GM23338 (cell line): ENCODE data around the gene PID1. TPM values are rescaled to one million over a fixed set of nuclear protein-coding genes. Genes with fewer than 3 reads are reported as not detected.

ENCODE experiments used
- ATAC-seq: fragments of 200-7000 bp; cut with Tn5 transposase; 3 replicates; pipeline ENCODE4 v1.9.1; 2020
- DNase-seq: peaks from one replicate; pipeline ENCODE4 v3.0.0-alpha.2; 2015; ENCODE audit warnings: low spot score
- H2AFZ ChIP-seq: fragments of 200-600 bp; sonication (generic); 2 replicates; pipeline ENCODE4 v1.8.0; 2016; ENCODE audit warnings: antibody characterized with exemption, mild to moderate bottlenecking, moderate library complexity
- H3F3A ChIP-seq: fragments of 200-600 bp; sonication (generic); replicated peaks from 2 replicates; pipeline ENCODE4 v1.8.0; 2017; ENCODE audit warnings: antibody characterized with exemption, mixed run types, low read depth
- H3K27ac ChIP-seq: fragments of 200-600 bp; sonication (generic); 2 replicates; pipeline ENCODE4 v1.6.1; 2016; ENCODE audit warnings: low read depth
- H3K27me3 ChIP-seq: fragments of 200-600 bp; sonication (generic); 2 replicates; pipeline ENCODE4 v1.8.0; 2016; ENCODE audit warnings: mild to moderate bottlenecking, mixed run types, moderate library complexity; ENCODE audit not compliant: insufficient read depth
- H3K36me3 ChIP-seq: fragments of 200-600 bp; sonication (generic); 2 replicates; pipeline ENCODE4 v1.8.0; 2016; ENCODE audit warnings: mild to moderate bottlenecking; ENCODE audit not compliant: insufficient read depth
- H3K4me1 ChIP-seq: fragments of 200-600 bp; sonication (generic); 2 replicates; pipeline ENCODE4 v1.8.0; 2016; ENCODE audit warnings: mild to moderate bottlenecking, moderate library complexity; ENCODE audit not compliant: insufficient read depth
- H3K4me2 ChIP-seq: fragments of 200-600 bp; sonication (generic); 2 replicates; pipeline ENCODE4 v1.7.1; 2017; ENCODE audit warnings: mixed run types
- H3K4me3 ChIP-seq: fragments of 200-600 bp; sonication (generic); 2 replicates; pipeline ENCODE4 v1.6.1; 2016; ENCODE audit warnings: mixed run types
- H3K79me2 ChIP-seq: fragments of 200-600 bp; sonication (generic); replicated peaks from 2 replicates; pipeline ENCODE4 v1.8.0; 2017; ENCODE audit warnings: mild to moderate bottlenecking; ENCODE audit not compliant: insufficient read depth
- H3K9me2 ChIP-seq: fragments of 200-600 bp; sonication (generic); 2 replicates; pipeline ENCODE4 v1.8.0; 2017; ENCODE audit not compliant: insufficient read depth
- H4K20me1 ChIP-seq: fragments of 200-600 bp; sonication (generic); replicated peaks from 2 replicates; pipeline ENCODE4 v1.8.0; 2017; ENCODE audit warnings: mild to moderate bottlenecking; ENCODE audit not compliant: insufficient read depth
- H3K27ac Mint-ChIP-seq: 2 replicates; pipeline ENCODE4 v1.8.0; 2020; ENCODE audit warnings: inconsistent platforms, mild to moderate bottlenecking, moderate library complexity, mixed read lengths
- H3K27me3 Mint-ChIP-seq: 3 replicates; pipeline ENCODE4 v1.8.0; 2022; ENCODE audit warnings: low read depth, mild to moderate bottlenecking, moderate library complexity, mixed read lengths, inconsistent platforms; ENCODE audit not compliant: insufficient read depth, poor library complexity
- H3K36me3 Mint-ChIP-seq: 3 replicates; pipeline ENCODE4 v1.8.0; 2021; ENCODE audit warnings: low read depth, mild to moderate bottlenecking, inconsistent platforms, moderate library complexity, mixed read lengths
- H3K4me1 Mint-ChIP-seq: 3 replicates; pipeline ENCODE4 v1.8.0; 2020; ENCODE audit warnings: mild to moderate bottlenecking, inconsistent platforms, mixed read lengths
- H3K4me3 Mint-ChIP-seq: 3 replicates; pipeline ENCODE4 v1.8.0; 2021; ENCODE audit warnings: moderate library complexity, mild to moderate bottlenecking, inconsistent platforms, mixed read lengths
- H3K9me3 Mint-ChIP-seq: 3 replicates; pipeline ENCODE4 v1.8.0; 2020; ENCODE audit warnings: moderate library complexity, mild to moderate bottlenecking, inconsistent platforms, mixed read lengths
- CTCF ChIP-seq, 2 experiments: fragments of 200-600 bp in 1 of 2; sonication (generic) in 1 of 2; conservative IDR thresholded peaks; 2 replicates each; pipeline versions ENCODE4 v1.5.1 to v1.6.1; 2016 to 2017; ENCODE audit warnings: antibody characterized with exemption in 2 of 2, low read depth in 2 of 2, mild to moderate bottlenecking in 2 of 2, moderate library complexity in 1 of 2
- EZH2 ChIP-seq: fragments of 200-600 bp; sonication (generic); IDR thresholded peaks from one replicate; pipeline ENCODE4 v1.8.0; 2017; ENCODE audit warnings: antibody characterized with exemption, mild to moderate bottlenecking, low read depth; ENCODE audit not compliant: unreplicated experiment
- EZH2phosphoT487 ChIP-seq: fragments of 200-600 bp; sonication (generic); IDR thresholded peaks from one replicate; pipeline ENCODE4 v1.8.1; 2018; ENCODE audit warnings: antibody characterized with exemption; ENCODE audit not compliant: unreplicated experiment
- JUNB ChIP-seq: IDR thresholded peaks from one replicate; pipeline ENCODE4 v1.6.1; 2016; ENCODE audit warnings: antibody characterized with exemption; ENCODE audit not compliant: unreplicated experiment
- POLR2AphosphoS5 ChIP-seq: IDR thresholded peaks from 2 replicates; pipeline ENCODE4 v1.6.1; 2016; ENCODE audit warnings: antibody characterized with exemption, low read depth
- STAT1 ChIP-seq: IDR thresholded peaks from one replicate; pipeline ENCODE4 v1.6.1; 2016; ENCODE audit warnings: antibody characterized with exemption; ENCODE audit not compliant: unreplicated experiment
- ZNF114 ChIP-seq: fragments of 250-450 bp; sonication (Bioruptor Pico); IDR thresholded peaks from 2 replicates; pipeline ENCODE4 v1.5.0; 2020; ENCODE audit warnings: mild to moderate bottlenecking, moderate library complexity
- ZNF462 ChIP-seq: fragments of 250-450 bp; sonication (Bioruptor Pico); IDR thresholded peaks from 2 replicates; pipeline ENCODE4 v1.5.0; 2020; ENCODE audit warnings: mild to moderate bottlenecking, moderate library complexity
- polyA plus RNA-seq: library from polyadenylated mRNA; unstranded; fragments of >200 nt; fragmentation: Nextera tagmentation; extraction: Ambion mirVana; gene quantifications from 2 replicates; pipeline ENCODE4 v1.2.1, GENCODE V29; 2016
- total RNA-seq: library from RNA; depleted of rRNA; stranded (reverse); fragments of >200 nt; shearing (Covaris generic); gene quantifications from 2 replicates; pipeline ENCODE4 v1.2.3, GENCODE V29; 2014

PID1 gene
- total and polyA plus RNA-seq, 2 experiments from 2014 or later = 1.7 to 2.4 TPM

GRCh38 chr2:229022071-229022470 lies 249.0 kb downstream of the PID1 start (continued):
- TF ChIP-seq ZNF462 = no peak
- TF ChIP-seq JUNB = no peak
- no peak for TF ChIP-seq ZNF114 (CRISPR knock-in tag)
- TF ChIP-seq STAT1 = no peak
- TF ChIP-seq CTCF (conservative IDR thresholded peaks at IDR 0.05; ENCODE audit: low read depth in 2 of 2) = no peak

DNA sequence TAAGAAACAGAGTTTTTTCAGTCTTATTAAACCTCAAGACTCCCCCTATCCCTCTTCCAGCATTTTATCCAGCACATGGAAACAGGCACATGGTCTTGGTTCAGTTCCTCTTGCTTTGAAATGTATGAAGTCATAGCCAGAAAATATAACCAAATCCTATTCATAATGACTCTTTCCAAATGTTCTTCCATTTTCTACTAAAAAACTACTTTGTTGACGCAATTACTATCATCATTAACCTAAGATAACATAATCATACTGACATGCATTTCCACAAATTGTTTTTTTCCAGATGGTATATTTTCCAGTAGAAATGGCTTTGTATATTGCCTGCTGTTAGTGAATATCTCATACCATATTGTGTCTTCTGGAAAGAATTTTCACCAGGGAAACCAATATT lies 261.3 kb downstream of the PID1 start:
- no peaks in the 10 kb centered on the region for H3F3A ChIP-seq
- no peaks in the 10 kb centered on the region for H3K4me1 ChIP-seq
- no peak for TF ChIP-seq EZH2
- no peak for TF ChIP-seq ZNF462
- TF ChIP-seq POLR2AphosphoS5 = no peak
- TF ChIP-seq EZH2phosphoT487 = no peak

More for the DNA sequence above, 261.3 kb downstream of the PID1 start:
- no peak overlapping the region for H3K27ac Mint-ChIP-seq
- H3K4me1 Mint-ChIP-seq = no peaks in the 10 kb centered on the region
- H4K20me1 ChIP-seq = no peaks in the 10 kb centered on the region
- no peak overlapping the region for H3K4me2 ChIP-seq
- no peak overlapping the region for H3K27ac ChIP-seq
- H3K4me3 Mint-ChIP-seq = no peak overlapping the region
- DNase-seq (no peak), ATAC-seq (no peak)
- H3K9me3 Mint-ChIP-seq = no peaks in the 10 kb centered on the region
- H3K79me2 ChIP-seq = no peaks in the 10 kb centered on the region
- no peak overlapping the region for H3K4me3 ChIP-seq
- no peaks in the 10 kb centered on the region for H3K36me3 Mint-ChIP-seq
- H3K9me2 ChIP-seq = no peaks in the 10 kb centered on the region
- no peaks in the 10 kb centered on the region for H3K36me3 ChIP-seq
- H3K27me3 ChIP-seq = no peaks in the 10 kb centered on the region
- H2AFZ ChIP-seq = no peak overlapping the region
- no peaks in the 10 kb centered on the region for H3K27me3 Mint-ChIP-seq
